ENCODE measurements around the gene KHDRBS2.

The KHDRBS2 gene

GRCh38 chr6:62286470-62286843 lies 432 bp upstream of the KHDRBS2 start:
- Histone ChIP-seq H3K4me3 (ENCODE audit: low read length) (peak overlapping the region; percentile 76), H3K9me3 (ENCODE audit: insufficient read depth, low read length) (no peaks in the 10 kb centered on the region), H3K36me3 (replicated peaks; ENCODE audit: low read depth, low read length) (no peaks in the 10 kb centered on the region), H3K27me3 (ENCODE audit: low read depth, low read length) (no peaks in the 10 kb centered on the region), H3K9ac (ENCODE audit: low read length) (peak overlapping the region; percentile 48), H4K20me1 (ENCODE audit: insufficient read depth, low read length) (no peaks in the 10 kb centered on the region), H3K27ac (ENCODE audit: low read length) (no peak overlapping the region), H2AFZ (ENCODE audit: low read depth, low read length) (peak overlapping the region; percentile 79; the same call in 1 of the 2 replicates), H3K79me2 (ENCODE audit: low read length) (no peaks in the 10 kb centered on the region), H3K4me2 (ENCODE audit: low read length) (peak overlapping the region; percentile 71), H3K4me1 (ENCODE audit: low read length) (no peaks in the 10 kb centered on the region)
- TF ChIP-seq EZH2phosphoT487 (IDR thresholded peaks at IDR 0.05; ENCODE audit: low read depth) (no peak), CTCF (IDR thresholded peaks at IDR 0.05; ENCODE audit: low read depth, low read length) (no peak)

- no peak overlapping the region for H3K9ac ChIP-seq (ENCODE audit: low read length)
- peak overlapping the region; percentile 70 for H3K4me2 ChIP-seq (ENCODE audit: low read length)
- no peak overlapping the region for H3K27ac ChIP-seq (ENCODE audit: low read length)
- no peak overlapping the region for H3K4me3 ChIP-seq (ENCODE audit: low read length)
- TF ChIP-seq EZH2phosphoT487 (IDR thresholded peaks at IDR 0.05; ENCODE audit: low read depth), result no peak
- no peak for TF ChIP-seq CTCF (IDR thresholded peaks at IDR 0.05; ENCODE audit: low read depth, low read length)
- no peaks in the 10 kb centered on the region for H3K79me2 ChIP-seq (ENCODE audit: low read length)
- no peaks in the 10 kb centered on the region for H3K27me3 ChIP-seq (ENCODE audit: low read depth, low read length)
- H3K36me3 ChIP-seq (replicated peaks; ENCODE audit: low read depth, low read length), result no peaks in the 10 kb centered on the region
- no peaks in the 10 kb centered on the region for H3K4me1 ChIP-seq (ENCODE audit: low read length)
- H3K9me3 ChIP-seq (ENCODE audit: insufficient read depth, low read length), result no peaks in the 10 kb centered on the region
- no peaks in the 10 kb centered on the region for H4K20me1 ChIP-seq (ENCODE audit: insufficient read depth, low read length)
- no peak overlapping the region for H2AFZ ChIP-seq (ENCODE audit: low read depth, low read length)
Measured at GRCh38 chr6:62284725-62285124, 1.3 kb downstream of the KHDRBS2 start.

- Histone ChIP-seq H3K36me3 (replicated peaks; ENCODE audit: low read depth, low read length) (no peaks in the 10 kb centered on the region), H3K4me3 (ENCODE audit: low read length) (no peak overlapping the region), H2AFZ (ENCODE audit: low read depth, low read length) (no peak overlapping the region), H3K27ac (ENCODE audit: low read length) (no peak overlapping the region), H4K20me1 (ENCODE audit: insufficient read depth, low read length) (no peaks in the 10 kb centered on the region), H3K9ac (ENCODE audit: low read length) (no peak overlapping the region), H3K79me2 (ENCODE audit: low read length) (no peaks in the 10 kb centered on the region), H3K9me3 (ENCODE audit: insufficient read depth, low read length) (no peaks in the 10 kb centered on the region), H3K4me1 (ENCODE audit: low read length) (no peaks in the 10 kb centered on the region), H3K4me2 (ENCODE audit: low read length) (no peak overlapping the region), H3K27me3 (ENCODE audit: low read depth, low read length) (no peaks in the 10 kb centered on the region)
- peak; percentile 85 for TF ChIP-seq CTCF (IDR thresholded peaks at IDR 0.05; ENCODE audit: low read depth, low read length)
- no peak for TF ChIP-seq EZH2phosphoT487 (IDR thresholded peaks at IDR 0.05; ENCODE audit: low read depth)
Measured at GRCh38 chr6:62283796-62284411, 2.1 kb downstream of the KHDRBS2 start.

- Histone ChIP-seq H3K27me3 (ENCODE audit: low read depth, low read length) (no peaks in the 10 kb centered on the region), H3K79me2 (ENCODE audit: low read length) (no peaks in the 10 kb centered on the region), H3K36me3 (replicated peaks; ENCODE audit: low read depth, low read length) (no peaks in the 10 kb centered on the region), H3K9ac (ENCODE audit: low read length) (no peak overlapping the region), H2AFZ (ENCODE audit: low read depth, low read length) (no peak overlapping the region), H3K4me1 (ENCODE audit: low read length) (no peaks in the 10 kb centered on the region), H3K27ac (ENCODE audit: low read length) (no peak overlapping the region), H3K9me3 (ENCODE audit: insufficient read depth, low read length) (no peaks in the 10 kb centered on the region), H3K4me3 (ENCODE audit: low read length) (no peak overlapping the region), H3K4me2 (ENCODE audit: low read length) (no peak overlapping the region), H4K20me1 (ENCODE audit: insufficient read depth, low read length) (no peaks in the 10 kb centered on the region)
- no peak for TF ChIP-seq EZH2phosphoT487 (IDR thresholded peaks at IDR 0.05; ENCODE audit: low read depth)
- TF ChIP-seq CTCF (IDR thresholded peaks at IDR 0.05; ENCODE audit: low read depth, low read length), result no peak
Measured at GRCh38 chr6:62283365-62283764, 2.7 kb downstream of the KHDRBS2 start.
